Neuronal stem cell (in vitro differentiated cells): ENCODE data around the gene HELZ2.

Experiments
- DNase-seq: peaks from one replicate; pipeline ENCODE4 v3.0.0-alpha.2; 2013; ENCODE audit warnings: low spot score
- H2AFZ ChIP-seq: one replicate; pipeline ENCODE4 v1.6.1; 2013; ENCODE audit warnings: mild to moderate bottlenecking, low read length, inconsistent platforms
- H2AK5ac ChIP-seq: 2 replicates; pipeline ENCODE4 v1.6.1; 2013; ENCODE audit warnings: low read depth, mild to moderate bottlenecking, inconsistent platforms, low read length, moderate library complexity, mixed read lengths
- H2BK120ac ChIP-seq: 2 replicates; pipeline ENCODE4 v1.6.1; 2013; ENCODE audit warnings: low read depth, mild to moderate bottlenecking, inconsistent platforms, low read length, moderate library complexity, mixed read lengths
- H2BK12ac ChIP-seq: one replicate; pipeline ENCODE4 v1.6.1; 2013; ENCODE audit warnings: low read length, inconsistent platforms
- H2BK15ac ChIP-seq: 2 replicates; pipeline ENCODE4 v1.6.1; 2013; ENCODE audit warnings: mild to moderate bottlenecking, low read length, inconsistent platforms, mixed read lengths
- H2BK5ac ChIP-seq: one replicate; pipeline ENCODE4 v1.6.1; 2013; ENCODE audit warnings: inconsistent platforms, mild to moderate bottlenecking, low read length, moderate library complexity
- H3K14ac ChIP-seq: one replicate; pipeline ENCODE4 v1.6.1; 2013; ENCODE audit warnings: low read length, inconsistent platforms
- H3K18ac ChIP-seq: 2 replicates; pipeline ENCODE4 v1.6.1; 2013; ENCODE audit warnings: low read length, inconsistent platforms
- H3K23ac ChIP-seq: 2 replicates; pipeline ENCODE4 v1.6.1; 2013; ENCODE audit warnings: low read depth, mild to moderate bottlenecking, mixed read lengths, low read length, inconsistent platforms; ENCODE audit not compliant: poor library complexity
- H3K27ac ChIP-seq: replicated peaks from 3 replicates; pipeline ENCODE4 v1.5.1; 2013; ENCODE audit warnings: low read length, inconsistent platforms
- H3K27me3 ChIP-seq, 3 experiments: 2 replicates each; pipeline ENCODE4 v1.6.1; 2013; ENCODE audit warnings: low read length in 3 of 3, mild to moderate bottlenecking in 2 of 3, inconsistent platforms in 1 of 3, low read depth in 1 of 3, mixed read lengths in 1 of 3, moderate library complexity in 1 of 3; ENCODE audit not compliant: control insufficient read depth in 3 of 3, insufficient read depth in 3 of 3
- H3K36me3 ChIP-seq, 2 donors: replicated peaks in 1 of 2; 2 replicates each; pipeline ENCODE4 v1.6.1; 2013; ENCODE audit warnings: low read length in 2 of 2; ENCODE audit not compliant: control insufficient read depth in 2 of 2, insufficient read depth in 2 of 2
- H3K4ac ChIP-seq: 2 replicates; pipeline ENCODE4 v1.6.1; 2013; ENCODE audit warnings: inconsistent platforms, mild to moderate bottlenecking, low read length, moderate library complexity
- H3K4me1 ChIP-seq, 2 donors: 1 replicate in 1 of 2; 2 replicates in 1 of 2; pipeline ENCODE4 v1.6.1; 2013; ENCODE audit warnings: low read length in 2 of 2, low read depth in 1 of 2; ENCODE audit not compliant: control insufficient read depth in 2 of 2, insufficient read depth in 1 of 2
- H3K4me2 ChIP-seq: one replicate; pipeline ENCODE4 v1.6.1; 2013; ENCODE audit warnings: mild to moderate bottlenecking, low read length, inconsistent platforms; ENCODE audit not compliant: insufficient read depth, poor library complexity, severe bottlenecking
- H3K4me3 ChIP-seq, 2 donors: 2 replicates each; pipeline ENCODE4 v1.5.1; 2013; ENCODE audit warnings: low read length in 2 of 2, mild to moderate bottlenecking in 2 of 2, inconsistent platforms in 1 of 2, moderate library complexity in 1 of 2
- H3K79me1 ChIP-seq: one replicate; pipeline ENCODE4 v1.6.1; 2013; ENCODE audit warnings: low read depth, mild to moderate bottlenecking, inconsistent platforms, low read length, moderate library complexity
- H3K9ac ChIP-seq: one replicate; pipeline ENCODE4 v1.6.1; 2013; ENCODE audit warnings: mild to moderate bottlenecking, low read depth, low read length, inconsistent platforms; ENCODE audit not compliant: poor library complexity
- H3K9me3 ChIP-seq, 2 donors: replicated peaks in 1 of 2; 2 replicates each; pipeline versions ENCODE3 to v1.6.1; 2013; ENCODE audit warnings: low read length in 2 of 2, mild to moderate bottlenecking in 2 of 2, inconsistent platforms in 1 of 2, low read depth in 1 of 2, mixed read lengths in 1 of 2, moderate library complexity in 1 of 2; ENCODE audit not compliant: control insufficient read depth in 2 of 2, insufficient read depth in 1 of 2
- H4K8ac ChIP-seq: one replicate; pipeline ENCODE4 v1.6.1; 2013; ENCODE audit warnings: low read depth, mild to moderate bottlenecking, inconsistent platforms, low read length, moderate library complexity
- H4K91ac ChIP-seq: one replicate; pipeline ENCODE4 v1.6.1; 2013; ENCODE audit warnings: low read length, low read depth, mild to moderate bottlenecking, inconsistent platforms; ENCODE audit not compliant: poor library complexity
- WGBS, 2 donors: extraction: QIAGEN DNeasy Blood & Tissue Kit; methylation state at CpG; one replicate each; pipeline ENCODE4 v1.1.7; 2013; ENCODE audit warnings: missing lambda C conversion rate in 2 of 2, mixed read lengths in 1 of 2; ENCODE audit not compliant: insufficient read length in 2 of 2, insufficient replicate concordance in 1 of 2; ENCODE audit errors: extremely low coverage in 2 of 2; 5-methylcytosine and 5-hydroxymethylcytosine counted together

The HELZ2 gene

DNA sequence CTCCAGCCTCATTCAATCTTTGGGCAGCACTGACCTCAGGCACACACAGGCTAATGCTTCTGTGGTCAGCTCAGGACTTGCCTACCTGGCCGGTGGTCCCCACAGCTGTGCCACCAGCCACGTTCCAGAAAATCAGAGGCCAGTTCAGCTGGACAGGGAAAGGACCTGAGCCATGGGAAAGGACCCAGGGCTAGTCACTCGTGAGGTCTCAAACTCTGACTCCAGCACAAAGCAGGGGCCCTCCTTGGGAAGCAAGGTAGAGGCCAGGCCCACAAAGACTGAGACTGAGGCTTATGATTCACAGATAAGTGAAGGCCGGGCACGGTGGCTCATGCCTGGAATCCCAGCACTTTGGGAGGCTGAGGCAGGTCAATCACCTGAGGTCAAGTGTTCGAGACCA is 22.4 kb upstream of the HELZ2 start:
- Histone ChIP-seq H3K23ac (no peak overlapping the region), H3K79me1 (no peaks in the 10 kb centered on the region), H2AK5ac (no peak overlapping the region), H2BK15ac (no peak overlapping the region), H2AFZ (no peak overlapping the region), H3K9me3 (no peaks in the 10 kb centered on the region), H2BK5ac (peak overlapping the region; percentile 53), H2BK12ac (no peak overlapping the region), H3K9ac (no peak overlapping the region), H3K18ac (no peak overlapping the region), H4K91ac (no peak overlapping the region), H3K27ac (no peak overlapping the region), H4K8ac (no peak overlapping the region), H3K4me3 (no peak overlapping the region), H3K4ac (no peak overlapping the region), H3K4me2 (no peak overlapping the region), H3K4me1 (no peaks in the 10 kb centered on the region), H3K14ac (no peak overlapping the region), H3K36me3 (peaks cover 21 to 85% of the 10 kb centered on the region in 2 donors), H3K27me3 (no peaks in the 10 kb centered on the region), H2BK120ac (no peak overlapping the region)
- no CpG with 5 or more reads among the region's 6 CpGs for WGBS, 2 donors
- no peak for DNase-seq

DNA sequence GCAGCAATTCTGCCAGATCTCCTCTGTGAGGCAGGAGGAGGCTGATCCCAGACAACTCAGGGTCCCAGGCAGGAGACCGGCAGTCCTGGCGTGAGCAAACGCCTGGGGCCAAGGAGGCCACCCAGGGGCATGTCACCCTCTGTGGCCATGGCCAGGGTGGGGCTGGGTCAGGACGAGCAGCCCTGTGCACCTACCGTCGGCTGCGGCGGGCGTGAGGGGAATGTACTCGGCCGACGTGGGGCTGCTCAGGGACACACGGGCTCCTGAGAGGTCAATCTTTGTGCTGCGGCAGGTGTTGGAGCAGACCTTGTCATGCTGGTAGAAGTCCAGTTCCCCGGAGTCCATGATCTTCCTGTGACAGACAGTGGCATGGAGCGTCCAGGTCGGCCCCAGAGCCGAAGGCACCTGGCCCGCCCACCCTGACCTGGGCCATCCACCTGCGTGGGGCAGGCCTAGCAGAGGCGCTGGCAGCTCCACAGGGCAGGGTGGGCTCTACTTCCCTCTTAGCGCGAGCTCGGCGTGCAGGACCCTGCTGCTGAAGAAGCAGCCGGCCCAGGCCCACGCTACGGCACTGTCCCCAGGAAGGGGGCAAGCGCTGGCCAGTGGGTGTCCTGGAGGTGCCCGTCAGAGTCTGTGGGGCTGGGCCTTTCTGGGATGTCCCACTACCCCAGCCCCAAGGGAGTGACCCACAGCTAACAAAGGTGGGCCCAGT is 21.5 kb upstream of the HELZ2 start:
- WGBS, 2 donors, result no CpG with 5 or more reads among the region's 30 CpGs

DNA sequence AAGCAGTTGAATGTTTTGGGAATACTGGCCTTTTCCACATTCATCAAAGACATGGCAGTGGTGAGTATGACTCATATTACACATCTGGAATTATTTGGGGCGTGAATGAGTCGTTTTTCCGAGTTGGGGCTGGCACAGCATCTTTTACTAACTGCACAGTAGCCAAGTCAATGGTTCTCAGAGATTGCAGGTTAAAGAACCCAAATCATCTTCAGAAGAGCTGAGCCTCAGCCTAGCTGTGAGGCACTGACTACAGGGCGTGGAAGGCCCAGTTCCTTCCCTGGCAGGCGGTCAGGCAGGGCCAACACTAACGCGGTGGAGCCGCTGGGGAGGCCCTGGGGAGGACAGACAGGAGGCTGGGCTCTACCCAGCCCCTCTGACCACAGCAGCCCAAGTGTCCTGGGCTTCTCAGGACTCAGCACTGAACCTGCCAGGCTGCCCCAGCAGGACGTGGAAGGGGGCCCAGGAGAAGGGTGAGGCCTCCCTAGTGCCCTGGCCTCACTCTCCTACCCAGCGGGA is 20.1 kb upstream of the HELZ2 start:
- Histone ChIP-seq H4K91ac (no peak overlapping the region), H2BK120ac (no peak overlapping the region), H3K4me3 (no peak overlapping the region), H3K14ac (no peak overlapping the region), H3K4me1 (no peaks in the 10 kb centered on the region), H4K8ac (no peak overlapping the region), H2BK15ac (no peak overlapping the region), H3K4ac (no peak overlapping the region), H3K27ac (no peak overlapping the region), H3K18ac (no peak overlapping the region), H2AK5ac (no peak overlapping the region), H3K27me3 (no peaks in the 10 kb centered on the region), H3K36me3 (peaks cover 31 to 86% of the 10 kb centered on the region in 2 donors), H3K23ac (peak overlapping the region; percentile 52), H2BK12ac (no peak overlapping the region), H3K4me2 (no peak overlapping the region), H3K79me1 (peaks cover 2% of the 10 kb centered on the region), H3K9me3 (no peaks in the 10 kb centered on the region), H3K9ac (no peak overlapping the region), H2BK5ac (no peak overlapping the region), H2AFZ (no peak overlapping the region)
- WGBS, 2 donors, result no CpG with 5 or more reads among the region's 10 CpGs
- no peak for DNase-seq

More for the DNA sequence above, 21.5 kb upstream of the HELZ2 start:
- no peak overlapping the region for H3K4ac ChIP-seq
- H3K27ac ChIP-seq, result no peak overlapping the region
- H3K18ac ChIP-seq, result no peak overlapping the region
- H2BK5ac ChIP-seq, result peak overlapping the region; percentile 53
- H3K36me3 ChIP-seq, result peaks cover 21 to 85% of the 10 kb centered on the region in 2 donors
- no peak overlapping the region for H4K91ac ChIP-seq
- no peak for DNase-seq
- no peak overlapping the region for H2BK15ac ChIP-seq
- H3K14ac ChIP-seq, result peak overlapping the region; percentile 21
- H2AK5ac ChIP-seq, result no peak overlapping the region
- no peaks in the 10 kb centered on the region for H3K79me1 ChIP-seq
- no peak overlapping the region for H4K8ac ChIP-seq
- H3K4me1 ChIP-seq, result no peaks in the 10 kb centered on the region
- no peak overlapping the region for H2AFZ ChIP-seq
- no peaks in the 10 kb centered on the region for H3K27me3 ChIP-seq
- H3K23ac ChIP-seq, result no peak overlapping the region
- no peak overlapping the region for H3K4me2 ChIP-seq
- no peak overlapping the region for H3K4me3 ChIP-seq
- no peak overlapping the region for H2BK12ac ChIP-seq
- H3K9me3 ChIP-seq, result no peaks in the 10 kb centered on the region
- no peak overlapping the region for H2BK120ac ChIP-seq
- H3K9ac ChIP-seq, result no peak overlapping the region

DNA sequence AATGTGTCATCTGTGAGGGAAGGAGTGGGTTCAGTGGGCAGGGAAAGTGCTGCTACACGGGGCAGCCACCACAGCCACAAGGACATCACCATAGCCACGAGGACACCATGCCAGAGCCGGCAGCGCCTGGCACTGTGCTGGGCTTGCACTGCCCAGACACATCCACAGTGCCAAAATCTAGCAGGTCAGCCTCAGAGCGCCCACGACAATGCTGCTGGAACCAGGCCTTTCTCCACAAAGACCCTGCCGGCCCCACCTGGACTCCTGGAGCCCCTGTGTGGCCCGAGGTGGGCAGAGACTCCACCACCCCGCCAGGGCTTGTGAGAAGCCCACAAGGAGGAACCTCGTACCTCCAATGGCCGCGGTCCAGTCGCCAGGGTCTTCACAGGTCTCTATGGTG is 18.6 kb upstream of the HELZ2 start:
- no peak overlapping the region for H2BK12ac ChIP-seq
- H3K23ac ChIP-seq, result no peak overlapping the region
- H2BK15ac ChIP-seq, result no peak overlapping the region
- H3K4me3 ChIP-seq, result no peak overlapping the region
- peaks cover 0 to 7% of the 10 kb centered on the region in 2 donors for H3K4me1 ChIP-seq
- H3K4me2 ChIP-seq, result no peak overlapping the region
- H3K27ac ChIP-seq, result no peak overlapping the region
- H3K18ac ChIP-seq, result no peak overlapping the region
- no peak overlapping the region for H2AK5ac ChIP-seq
- H4K91ac ChIP-seq, result no peak overlapping the region
- no peak for DNase-seq
- no peak overlapping the region for H2AFZ ChIP-seq
- H3K27me3 ChIP-seq, result no peaks in the 10 kb centered on the region
- peaks cover 2% of the 10 kb centered on the region for H3K79me1 ChIP-seq
- peaks cover 25 to 79% of the 10 kb centered on the region in 2 donors for H3K36me3 ChIP-seq
- no peak overlapping the region for H3K14ac ChIP-seq
- no peak overlapping the region for H2BK5ac ChIP-seq
- H2BK120ac ChIP-seq, result no peak overlapping the region
- H3K9me3 ChIP-seq, result no peaks in the 10 kb centered on the region
- no peak overlapping the region for H4K8ac ChIP-seq
- no CpG with 5 or more reads among the region's 13 CpGs for WGBS, 2 donors
- H3K4ac ChIP-seq, result no peak overlapping the region
- no peak overlapping the region for H3K9ac ChIP-seq
